ENCODE data around the gene PLEKHJ1. TPM values are rescaled to one million over a fixed set of nuclear protein-coding genes. Genes with fewer than 3 reads are reported as not detected.

PLEKHJ1 gene
- total and polyA plus RNA-seq, 2 experiments from 2014 or later, result 255 to 342 TPM

- no peaks in the 10 kb centered on the region for H3K9me3 ChIP-seq (ENCODE audit: low read depth)
- H3K27me3 ChIP-seq, result no peaks in the 10 kb centered on the region
- TF ChIP-seq, protein P1, sequence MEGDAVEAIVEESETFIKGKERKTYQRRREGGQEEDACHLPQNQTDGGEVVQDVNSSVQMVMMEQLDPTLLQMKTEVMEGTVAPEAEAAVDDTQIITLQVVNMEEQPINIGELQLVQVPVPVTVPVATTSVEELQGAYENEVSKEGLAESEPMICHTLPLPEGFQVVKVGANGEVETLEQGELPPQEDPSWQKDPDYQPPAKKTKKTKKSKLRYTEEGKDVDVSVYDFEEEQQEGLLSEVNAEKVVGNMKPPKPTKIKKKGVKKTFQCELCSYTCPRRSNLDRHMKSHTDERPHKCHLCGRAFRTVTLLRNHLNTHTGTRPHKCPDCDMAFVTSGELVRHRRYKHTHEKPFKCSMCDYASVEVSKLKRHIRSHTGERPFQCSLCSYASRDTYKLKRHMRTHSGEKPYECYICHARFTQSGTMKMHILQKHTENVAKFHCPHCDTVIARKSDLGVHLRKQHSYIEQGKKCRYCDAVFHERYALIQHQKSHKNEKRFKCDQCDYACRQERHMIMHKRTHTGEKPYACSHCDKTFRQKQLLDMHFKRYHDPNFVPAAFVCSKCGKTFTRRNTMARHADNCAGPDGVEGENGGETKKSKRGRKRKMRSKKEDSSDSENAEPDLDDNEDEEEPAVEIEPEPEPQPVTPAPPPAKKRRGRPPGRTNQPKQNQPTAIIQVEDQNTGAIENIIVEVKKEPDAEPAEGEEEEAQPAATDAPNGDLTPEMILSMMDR (IDR thresholded peaks at IDR 0.05; ENCODE audit: low read depth, low read length), result no peak
- H3K4me1 ChIP-seq (ENCODE audit: low read depth), result no peaks in the 10 kb centered on the region
- H3K4me3 ChIP-seq, result no peak overlapping the region
- DNase-seq (ENCODE audit: low read depth in 1 of 2, low spot score in 1 of 2), result peak in 1 of 2 donors; percentile 91
- H3K36me3 ChIP-seq, result no peaks in the 10 kb centered on the region
- H3K27ac ChIP-seq, result no peak overlapping the region
These were observed 30.3 kb upstream of the PLEKHJ1 start for GRCh38 chr19:2266183-2266993.

DNA sequence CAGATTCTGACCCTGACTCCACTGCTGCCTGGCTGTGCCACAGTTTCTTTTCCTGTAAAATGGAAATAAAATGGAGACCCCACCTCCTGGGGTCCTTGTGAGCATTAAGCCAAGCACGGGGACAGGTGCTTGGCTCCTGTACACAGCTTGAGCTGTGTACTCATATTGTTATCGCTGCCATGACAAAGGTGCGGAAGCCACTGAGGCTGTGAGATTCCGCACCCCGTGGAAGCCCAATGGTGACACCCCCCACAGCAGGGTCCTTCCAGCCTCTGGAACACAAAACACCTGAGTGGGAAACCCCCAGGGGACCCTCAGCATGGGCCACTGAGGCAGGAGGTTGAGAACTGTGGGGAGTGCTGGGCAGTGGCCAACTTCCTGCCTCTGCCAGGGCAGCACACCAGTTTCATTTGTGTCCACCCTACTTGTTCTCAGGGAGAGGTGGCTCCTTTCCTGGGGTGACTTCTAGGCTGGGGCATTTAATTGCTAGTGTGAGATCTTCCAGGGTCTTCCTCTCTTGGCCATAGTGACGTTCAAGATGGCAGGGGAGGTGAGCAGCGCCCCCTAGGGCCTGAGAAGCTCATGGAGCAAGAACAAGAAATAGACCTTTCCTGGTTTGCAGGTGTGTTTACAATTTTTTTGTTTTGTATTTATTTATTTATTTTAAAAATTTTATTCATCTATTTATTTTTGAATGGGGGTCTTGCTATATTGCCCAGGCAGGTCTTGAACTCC lies 25.5 kb upstream of the PLEKHJ1 start:
- DNase-seq (ENCODE audit: low read depth in 1 of 2, low spot score in 1 of 2), result peak; percentile 29 to 56

DNA sequence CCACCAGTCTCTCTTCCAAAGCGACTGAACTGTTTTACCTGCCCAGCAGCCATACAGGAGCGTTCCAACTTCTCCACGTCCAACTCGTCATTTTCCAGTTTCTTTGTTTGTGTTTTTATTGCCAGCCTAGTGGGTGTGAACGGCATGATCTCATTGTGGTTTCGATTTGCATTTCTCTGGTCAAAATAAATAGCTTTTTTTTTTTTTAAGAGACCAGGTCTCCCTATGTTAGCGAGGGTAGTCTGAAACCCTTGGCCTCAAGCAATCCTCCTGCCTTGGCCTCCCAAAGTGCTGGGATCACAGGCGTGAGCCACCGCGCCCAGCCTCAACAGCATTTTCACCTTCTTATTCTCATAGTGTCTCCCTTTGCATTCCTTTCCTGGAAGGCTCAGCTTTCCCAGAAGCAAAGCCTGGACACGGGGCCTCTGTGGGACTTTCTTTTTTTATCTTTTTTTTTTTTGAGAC lies 24.2 kb upstream of the PLEKHJ1 start:
- TF ChIP-seq, protein P1 (IDR thresholded peaks at IDR 0.05; ENCODE audit: low read depth, low read length), result no peak
- DNase-seq (ENCODE audit: low read depth in 1 of 2, low spot score in 1 of 2), result no peak
- no peak overlapping the region for H3K4me3 ChIP-seq

More for the DNA sequence above, 25.5 kb upstream of the PLEKHJ1 start:
- no peaks in the 10 kb centered on the region for H3K4me1 ChIP-seq (ENCODE audit: low read depth)
- no peaks in the 10 kb centered on the region for H3K9me3 ChIP-seq (ENCODE audit: low read depth)
- H3K27ac ChIP-seq, result no peak overlapping the region
- H3K27me3 ChIP-seq, result no peaks in the 10 kb centered on the region
- TF ChIP-seq, protein P1 (IDR thresholded peaks at IDR 0.05; ENCODE audit: low read depth, low read length), result peak; percentile 73
- no peak overlapping the region for H3K4me3 ChIP-seq
- H3K36me3 ChIP-seq, result no peaks in the 10 kb centered on the region

GRCh38 chr19:2259336-2259735 lies 23.2 kb upstream of the PLEKHJ1 start:
- H3K9me3 ChIP-seq (ENCODE audit: low read depth), result no peaks in the 10 kb centered on the region
- no peak for DNase-seq (ENCODE audit: low read depth in 1 of 2, low spot score in 1 of 2)
- no peak overlapping the region for H3K4me3 ChIP-seq
- TF ChIP-seq, protein P1 (IDR thresholded peaks at IDR 0.05; ENCODE audit: low read depth, low read length), result no peak
- no peaks in the 10 kb centered on the region for H3K4me1 ChIP-seq (ENCODE audit: low read depth)
- no peaks in the 10 kb centered on the region for H3K36me3 ChIP-seq
- H3K27ac ChIP-seq, result no peak overlapping the region
- no peaks in the 10 kb centered on the region for H3K27me3 ChIP-seq

More for the DNA sequence above, 24.2 kb upstream of the PLEKHJ1 start:
- no peaks in the 10 kb centered on the region for H3K27me3 ChIP-seq
- no peak overlapping the region for H3K27ac ChIP-seq
- H3K9me3 ChIP-seq (ENCODE audit: low read depth), result no peaks in the 10 kb centered on the region
- no peaks in the 10 kb centered on the region for H3K4me1 ChIP-seq (ENCODE audit: low read depth)
- no peaks in the 10 kb centered on the region for H3K36me3 ChIP-seq

DNA sequence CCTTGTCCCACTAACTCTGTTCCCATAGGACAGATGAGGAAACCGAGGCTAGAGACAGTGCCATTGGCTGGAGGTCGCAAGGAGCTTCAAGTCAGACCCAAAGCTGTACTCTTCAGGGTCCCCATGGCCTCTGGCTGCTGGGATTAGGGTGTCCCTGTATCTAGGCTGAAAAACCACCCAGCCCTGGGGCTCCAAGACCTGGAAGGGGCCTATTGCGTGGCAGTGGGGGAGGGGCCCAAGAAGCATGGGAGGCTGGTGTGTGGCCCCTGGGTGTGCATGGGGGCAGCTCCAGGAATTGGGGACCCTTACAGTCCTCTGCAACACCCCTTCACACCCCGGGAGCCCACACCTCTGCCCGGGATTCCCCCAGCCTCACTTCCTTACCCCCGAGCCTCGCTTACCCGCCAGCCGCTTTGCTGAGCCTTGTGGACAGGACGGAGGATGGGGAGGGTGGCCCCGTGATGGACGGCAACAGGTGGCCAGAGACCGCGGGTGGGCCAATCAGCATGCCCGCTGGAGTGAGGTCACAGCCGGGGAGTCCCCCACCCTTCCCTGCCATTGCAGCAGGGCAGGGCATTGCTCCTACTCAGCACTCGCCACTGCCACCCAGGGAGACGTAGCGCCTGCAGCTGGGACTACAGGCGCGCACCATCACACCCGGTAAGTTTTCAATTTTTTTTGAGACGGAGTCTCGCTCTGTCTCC lies 20.0 kb upstream of the PLEKHJ1 start, which contains the start of gene JSRP1:
TSS of gene JSRP1 (minus strand) at position 436 of the 704 bp plus-strand sequence. CDS start 1,103 bp downstream, outside the sequence.
- H3K4me3 ChIP-seq, result no peak within 1 kb of the TSS
- no peak for DNase-seq (ENCODE audit: low read depth in 1 of 2, low spot score in 1 of 2)

More for the DNA sequence above, 20.0 kb upstream of the PLEKHJ1 start, which contains the start of gene JSRP1:
- Histone ChIP-seq H3K27ac (no peak within 1 kb of the TSS), H3K36me3 (no peaks in the 10 kb centered on the region), H3K9me3 (ENCODE audit: low read depth) (no peaks in the 10 kb centered on the region), H3K4me1 (ENCODE audit: low read depth) (peaks cover 3% of the 10 kb centered on the region), H3K27me3 (peaks cover 18% of the 10 kb centered on the region)
- TF ChIP-seq, protein P1 (IDR thresholded peaks at IDR 0.05; ENCODE audit: low read depth, low read length), result no peak
